Heart left ventricle (tissue), 13 donors: ENCODE data around the gene CMBL.

Experiments used
- CTCF ChIP-seq, 12 donors: fragments of 200-600 bp; sonication (generic) in 4 of 12; IDR thresholded peaks; one replicate each; pipeline versions ENCODE4 v1.5.0 to v1.8.0; 2018 to 2022; ENCODE audit warnings: antibody characterized with exemption in 12 of 12, mild to moderate bottlenecking in 5 of 12
- POLR2A ChIP-seq, 2 donors: fragments of 450-650 bp; IDR thresholded peaks; one replicate each; pipeline ENCODE4 v1.6.1; 2017; ENCODE audit warnings: antibody characterized with exemption in 2 of 2, mild to moderate bottlenecking in 2 of 2, moderate library complexity in 2 of 2
- donor health status: ischemic (EF 13 %, LVEDD 7.1; RV severe dilation, severe dysfunction).
- donor health status: DM: no; HTN: yes; CAD: no.
- donor health status: DM: no; HTN: no; CAD: no.
- donor health status: ischemic (EF 25% LVEDD 6.9; RV normal size, moderate dysfunction).
- donor health status: ischemic (EF 25% LVEDD 5.7; RV mildly dilated, moderate dysfunction).
- donor health status: ischemic (EF 35%, LVEDD 5.7; RV mildly dilated, moderate dysfunction).
- donor health status: nonischemic (EF 11% LVEDD 7.7; RV severe dilation, severe dysfunction).
- donor health status: DM: yes; HTN: yes; CAD: no.
- donor health status: PGD.
- donor health status: ischemic (EF 29% LVEDD 5.4; RV normal size, mild dysfunction).
- donor health status: nonischemic (EF 23%, LVEDD 6.1; RV moderate dilation, normal function).

DNA sequence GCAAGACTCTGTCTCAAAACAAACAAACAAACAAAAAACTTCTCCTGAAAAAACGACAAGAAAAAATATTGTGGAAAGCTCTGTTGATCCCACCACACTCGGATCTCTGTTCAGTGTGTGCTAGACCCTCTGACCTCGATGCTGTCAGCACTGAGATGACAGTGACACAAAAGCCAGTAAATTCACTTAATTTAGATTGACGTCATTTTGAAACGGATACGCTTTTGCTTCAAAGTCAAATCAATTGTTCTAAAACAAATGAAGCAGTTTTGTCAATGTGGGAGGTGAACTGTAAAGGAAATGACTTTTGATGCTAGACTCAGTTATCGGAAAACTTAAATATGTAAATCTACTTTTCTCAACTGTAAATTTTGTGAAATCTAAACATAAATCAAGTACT lies 31.0 kb downstream of the CMBL start:
- TF ChIP-seq CTCF (IDR thresholded peaks at IDR 0.05) (no peak), POLR2A (IDR thresholded peaks at IDR 0.05) (no peak)
